SK-N-MC (cell line): ENCODE measurements around the gene CDH23.

Source experiments
- EZH2 ChIP-seq: fragments of 200-600 bp; sonication (generic); IDR thresholded peaks from one replicate; pipeline ENCODE4 v1.6.1; 2017; ENCODE audit warnings: antibody characterized with exemption
- POLR2AphosphoS5 ChIP-seq: IDR thresholded peaks from 2 replicates; pipeline ENCODE4 v1.6.1; 2012; ENCODE audit warnings: mild to moderate bottlenecking, low read depth, low read length, borderline replicate concordance

DNA sequence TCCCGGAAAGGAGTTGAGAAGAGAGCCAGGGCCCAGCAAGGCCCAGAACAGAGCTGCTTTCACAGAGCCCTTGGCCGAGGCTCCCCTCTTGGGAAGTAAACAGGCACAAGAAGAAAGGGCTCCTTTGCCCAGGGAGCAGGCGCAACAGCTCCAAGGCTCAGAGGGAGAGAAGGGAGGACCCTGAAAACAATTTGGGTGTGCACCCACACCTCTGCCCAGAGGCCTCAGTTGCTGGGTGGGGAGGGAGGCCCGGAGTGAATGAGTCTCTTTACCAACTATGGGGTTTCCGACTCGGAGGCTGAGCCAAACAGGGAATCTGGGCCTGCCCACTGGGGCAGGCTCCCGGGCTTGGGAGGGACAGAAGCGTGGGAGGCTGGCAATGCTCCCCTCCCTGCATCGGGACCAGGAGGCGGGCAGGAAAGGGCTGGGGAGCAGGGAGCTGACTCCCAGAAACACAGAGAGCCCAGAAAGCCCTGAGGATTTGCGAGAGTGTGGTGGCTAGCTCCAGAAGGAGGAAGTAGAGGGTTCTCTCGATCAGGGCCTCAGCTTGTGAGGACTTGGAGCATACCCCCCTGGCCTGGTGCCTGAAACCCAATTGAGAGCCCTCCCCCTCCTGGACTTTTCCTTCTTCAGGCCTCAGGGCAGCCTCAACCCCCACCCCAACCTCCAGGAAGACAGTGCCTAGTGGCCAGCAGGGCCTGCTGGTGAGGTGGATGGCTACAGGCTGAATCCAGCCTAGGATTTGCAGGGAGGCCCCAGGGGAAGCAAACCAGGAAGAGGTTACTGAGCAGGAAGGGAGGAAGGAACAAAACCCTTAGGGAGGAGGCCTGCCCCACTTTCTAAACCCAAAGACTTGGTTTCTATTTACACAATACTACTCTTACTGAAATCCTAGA lies 316.7 kb downstream of the CDH23 start:
- TF ChIP-seq POLR2AphosphoS5 (no peak), EZH2 (no peak)
